ENCODE data around the gene ZNF813.
"Not testable (repeated sequence)": the region's sequence is repeated elsewhere in the genome, so short reads cannot be mapped to it uniquely, and the experiment has no call there.

DNA sequence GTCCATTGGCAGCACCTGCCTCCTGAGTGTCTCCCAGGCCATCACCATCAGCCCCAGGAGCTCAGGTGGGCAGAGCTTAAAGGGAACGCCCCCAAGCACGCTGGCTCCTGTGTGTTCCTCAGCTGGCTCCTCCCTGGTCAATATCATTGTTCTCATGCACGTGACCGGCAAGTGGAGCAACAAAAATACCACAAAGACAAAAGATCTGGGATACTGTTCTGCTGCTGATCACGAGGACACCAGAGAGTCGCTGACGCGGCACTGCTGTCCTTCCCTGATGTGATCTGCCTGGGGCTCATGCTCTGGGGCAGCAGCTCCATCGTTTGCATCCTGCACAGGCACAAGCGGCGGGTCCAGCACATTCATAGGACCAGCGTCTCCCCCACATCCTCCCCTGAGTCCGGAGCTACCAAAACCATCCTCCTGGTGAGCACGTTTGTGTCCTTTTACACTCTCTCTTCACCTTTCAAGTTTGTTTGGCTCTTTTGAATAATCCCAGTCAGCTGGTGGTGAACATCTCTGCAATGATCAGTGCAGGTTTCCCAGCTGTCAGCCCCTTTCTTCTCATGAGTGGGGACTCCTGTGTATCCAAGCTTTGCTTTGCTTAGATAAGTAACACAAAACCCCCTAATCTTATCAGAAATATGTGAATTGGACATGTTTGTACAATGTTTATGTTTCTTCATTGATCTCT is 36.3 kb downstream of the ZNF813 start:
- not testable (repeated sequence) for TF ChIP-seq POLR2AphosphoS5 (IDR thresholded peaks at IDR 0.05; ENCODE audit: low read depth, low read length); POLR2A (IDR thresholded peaks at IDR 0.05; ENCODE audit: borderline replicate concordance, extremely low read depth, insufficient read depth, insufficient read length); ZFX (IDR thresholded peaks at IDR 0.05); EZH2phosphoT487 (IDR thresholded peaks at IDR 0.05; ENCODE audit: borderline replicate concordance)
- TF ChIP-seq, protein P1, sequence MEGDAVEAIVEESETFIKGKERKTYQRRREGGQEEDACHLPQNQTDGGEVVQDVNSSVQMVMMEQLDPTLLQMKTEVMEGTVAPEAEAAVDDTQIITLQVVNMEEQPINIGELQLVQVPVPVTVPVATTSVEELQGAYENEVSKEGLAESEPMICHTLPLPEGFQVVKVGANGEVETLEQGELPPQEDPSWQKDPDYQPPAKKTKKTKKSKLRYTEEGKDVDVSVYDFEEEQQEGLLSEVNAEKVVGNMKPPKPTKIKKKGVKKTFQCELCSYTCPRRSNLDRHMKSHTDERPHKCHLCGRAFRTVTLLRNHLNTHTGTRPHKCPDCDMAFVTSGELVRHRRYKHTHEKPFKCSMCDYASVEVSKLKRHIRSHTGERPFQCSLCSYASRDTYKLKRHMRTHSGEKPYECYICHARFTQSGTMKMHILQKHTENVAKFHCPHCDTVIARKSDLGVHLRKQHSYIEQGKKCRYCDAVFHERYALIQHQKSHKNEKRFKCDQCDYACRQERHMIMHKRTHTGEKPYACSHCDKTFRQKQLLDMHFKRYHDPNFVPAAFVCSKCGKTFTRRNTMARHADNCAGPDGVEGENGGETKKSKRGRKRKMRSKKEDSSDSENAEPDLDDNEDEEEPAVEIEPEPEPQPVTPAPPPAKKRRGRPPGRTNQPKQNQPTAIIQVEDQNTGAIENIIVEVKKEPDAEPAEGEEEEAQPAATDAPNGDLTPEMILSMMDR (IDR thresholded peaks at IDR 0.05 in 2 of 3, conservative IDR thresholded peaks at IDR 0.05 in 1 of 3; ENCODE audit: borderline replicate concordance in 1 of 3, insufficient read depth in 1 of 3, low read depth in 2 of 3, low read length in 2 of 3): not testable (repeated sequence)
